SH-SY5Y (cell line): ENCODE data around the gene TMEM115.

Experiments used
- GATA2 ChIP-seq: IDR thresholded peaks from 2 replicates; pipeline ENCODE4 v1.6.1; 2011; ENCODE audit warnings: mild to moderate bottlenecking, low read depth, low read length
- GATA3 ChIP-seq: IDR thresholded peaks from 2 replicates; pipeline ENCODE4 v1.6.1; 2011; ENCODE audit warnings: low read depth, mild to moderate bottlenecking, low read length, moderate library complexity

GRCh38 chr3:50325497-50326181, 33.7 kb downstream of the TMEM115 start:
- TF ChIP-seq GATA3, result no peak
- no peak for TF ChIP-seq GATA2
